Germinal center (tissue), 1 donor: Measurements from ENCODE around the gene PDZK1IP1.

Experiments used
- DNase-seq: peaks from one replicate; pipeline ENCODE4 v3.0.0; 2012; ENCODE audit warnings: mixed read lengths, low spot score

Gene PDZK1IP1

GRCh38 chr1:47137198-47137597 is 52.6 kb downstream of the PDZK1IP1 start, which contains the start of gene CYP4A22:
CYP4A22 (plus strand) TSS chr1:47137441; CDS start chr1:47137486, 45 bp downstream.
- no peak for DNase-seq
